Medulla oblongata (tissue), 1 donor: ENCODE results near the gene NFIX.

Experiments
- DNase-seq: peaks from one replicate; pipeline ENCODE4 v3.0.0-alpha.2; 2015; ENCODE audit errors: extremely low spot score

NFIX gene

GRCh38 chr19:13091400-13092157 lies 96.3 kb downstream of the NFIX start:
- DNase-seq, result peak; percentile 89

GRCh38 chr19:13092158-13092543 lies 96.9 kb downstream of the NFIX start:
- no peak for DNase-seq

- DNase-seq, result peak; percentile 23
Observed at GRCh38 chr19:13092606-13093235, 97.4 kb downstream of the NFIX start.

GRCh38 chr19:13093407-13094105 lies 98.3 kb downstream of the NFIX start:
- DNase-seq, result peak; percentile 94

- peak; percentile 40 for DNase-seq
Observed at GRCh38 chr19:13094106-13094504, 98.8 kb downstream of the NFIX start.

- DNase-seq, result peak; percentile 31
Observed at GRCh38 chr19:13094771-13095392, 99.6 kb downstream of the NFIX start.

GRCh38 chr19:13095393-13095784 lies 100.1 kb downstream of the NFIX start:
- no peak for DNase-seq

- DNase-seq, result peak; percentile 32
Observed at GRCh38 chr19:13095934-13096927, 101.0 kb downstream of the NFIX start.

GRCh38 chr19:13097033-13097462 lies 101.8 kb downstream of the NFIX start:
- peak; percentile 17 for DNase-seq

- no peak for DNase-seq
Observed at GRCh38 chr19:13097463-13098258, 102.4 kb downstream of the NFIX start.

- DNase-seq, result peak; percentile 45
Observed at GRCh38 chr19:13098277-13099072, 103.2 kb downstream of the NFIX start.

GRCh38 chr19:13099073-13099999 lies 104.1 kb downstream of the NFIX start:
- DNase-seq, result peak; percentile 52

- no peak for DNase-seq
Observed at GRCh38 chr19:13100031-13100588, 104.8 kb downstream of the NFIX start.

GRCh38 chr19:13100841-13101589 lies 105.7 kb downstream of the NFIX start:
- DNase-seq, result no peak

- no peak for DNase-seq
Observed at GRCh38 chr19:13101590-13102415, 106.5 kb downstream of the NFIX start.

GRCh38 chr19:13102416-13102665 lies 107.1 kb downstream of the NFIX start:
- no peak for DNase-seq
